HK-2 (cell line): ENCODE results near the gene POU3F2.
A peak's percentile ranks its signal among the peaks of the same experiment; 100 is the strongest.

Experiments used
- DNase-seq: peaks from one replicate; pipeline ENCODE4 v3.0.0-alpha.2; 2018; ENCODE audit not compliant: unreplicated experiment

The POU3F2 gene

GRCh38 chr6:98834060-98835031 lies at the start of gene POU3F2:
POU3F2 (plus strand) TSS chr6:98834574; CDS start chr6:98834874, 300 bp downstream.
- peak; percentile 91 for DNase-seq

- DNase-seq, result no peak
Measured at GRCh38 chr6:98787435-98787834, 46.9 kb upstream of the POU3F2 start.

GRCh38 chr6:98787961-98788360 lies 46.4 kb upstream of the POU3F2 start:
- no peak for DNase-seq

GRCh38 chr6:98794307-98794842 lies 40.0 kb upstream of the POU3F2 start:
- no peak for DNase-seq

- DNase-seq, result no peak
Measured at GRCh38 chr6:98797217-98797994, 37.0 kb upstream of the POU3F2 start.

GRCh38 chr6:98800866-98801265 lies 33.5 kb upstream of the POU3F2 start:
- DNase-seq, result no peak

GRCh38 chr6:98808541-98809210 lies 25.7 kb upstream of the POU3F2 start:
- DNase-seq, result no peak

- no peak for DNase-seq
Measured at GRCh38 chr6:98812220-98812619, 22.2 kb upstream of the POU3F2 start.

- no peak for DNase-seq
Measured at GRCh38 chr6:98816799-98817198, 17.6 kb upstream of the POU3F2 start.

- DNase-seq, result no peak
Measured at GRCh38 chr6:98821756-98822405, 12.5 kb upstream of the POU3F2 start.

GRCh38 chr6:98823428-98824161 lies 10.8 kb upstream of the POU3F2 start:
- no peak for DNase-seq

GRCh38 chr6:98824162-98824901 lies 10.0 kb upstream of the POU3F2 start:
- DNase-seq, result no peak

GRCh38 chr6:98824902-98825599 lies 9.3 kb upstream of the POU3F2 start:
- no peak for DNase-seq

- no peak for DNase-seq
Measured at GRCh38 chr6:98825600-98826230, 8.7 kb upstream of the POU3F2 start.

GRCh38 chr6:98827295-98828159 lies 6.8 kb upstream of the POU3F2 start:
- DNase-seq, result no peak

GRCh38 chr6:98828211-98828788 lies 6.1 kb upstream of the POU3F2 start:
- no peak for DNase-seq

- DNase-seq, result no peak
Measured at GRCh38 chr6:98828941-98829411, 5.4 kb upstream of the POU3F2 start.
